Hair follicle dermal papilla cell (primary cell): Measurements from ENCODE around the gene UNC13C. TPM values are rescaled to one million over a fixed set of nuclear protein-coding genes. Genes with fewer than 3 reads are reported as not detected.

Experiments used
- total RNA-seq: library from RNA; depleted of rRNA; stranded (reverse); fragments of >200 nt; gene quantifications from 2 replicates; pipeline ENCODE4 v1.2.3, GENCODE V29; 2012

The UNC13C gene
- not detected in 2 replicates for total RNA-seq

DNA sequence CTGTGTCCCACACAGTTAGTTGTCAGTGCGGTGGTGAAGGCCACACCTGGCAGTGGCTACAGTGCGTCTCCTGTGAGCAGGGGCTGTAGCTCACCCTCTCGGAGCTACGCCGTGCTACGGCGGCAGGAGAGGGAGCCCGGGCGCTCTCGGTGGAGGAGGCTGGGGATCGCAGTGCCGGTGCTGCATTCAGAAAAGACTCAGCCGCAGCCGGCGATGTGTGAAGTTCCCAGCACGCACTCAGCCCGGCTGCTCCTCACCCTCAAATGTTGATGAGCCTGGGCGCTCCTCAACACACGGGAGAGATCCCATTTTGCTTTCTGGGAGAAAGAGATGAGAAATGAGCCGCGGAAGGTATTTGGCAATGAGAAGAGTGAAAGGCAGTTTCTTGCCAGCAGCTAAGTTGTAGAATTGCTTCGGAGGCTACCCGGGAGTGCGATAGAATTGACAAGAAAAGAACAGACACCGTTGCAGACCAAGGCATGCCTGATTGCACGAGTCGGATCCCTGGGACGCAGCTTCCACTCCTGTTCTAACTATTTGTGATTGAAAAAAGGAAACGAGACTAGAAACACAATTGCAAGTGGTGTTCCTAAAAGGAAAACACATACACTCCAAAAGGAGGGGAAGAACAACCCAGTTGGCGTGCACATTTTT lies at the start of gene UNC13C:
Gene UNC13C, plus strand, starts transcription at position 189 of the 654 bp plus-strand sequence. CDS start 34,463 bp downstream, outside the sequence.

Other genes with a start within 250 kb of the UNC13C start
- not detected in 2 replicates for gene WDR72, start 218.8 kb upstream of the UNC13C start, total RNA-seq